Measurements from ENCODE around the gene EPHA6. TPM values are rescaled to one million over a fixed set of nuclear protein-coding genes. Genes with fewer than 3 reads are reported as not detected.

The EPHA6 gene
- total RNA-seq, 4 donors from 2014 or later, result 2.1 to 7.0 (median 5.8) TPM

DNA sequence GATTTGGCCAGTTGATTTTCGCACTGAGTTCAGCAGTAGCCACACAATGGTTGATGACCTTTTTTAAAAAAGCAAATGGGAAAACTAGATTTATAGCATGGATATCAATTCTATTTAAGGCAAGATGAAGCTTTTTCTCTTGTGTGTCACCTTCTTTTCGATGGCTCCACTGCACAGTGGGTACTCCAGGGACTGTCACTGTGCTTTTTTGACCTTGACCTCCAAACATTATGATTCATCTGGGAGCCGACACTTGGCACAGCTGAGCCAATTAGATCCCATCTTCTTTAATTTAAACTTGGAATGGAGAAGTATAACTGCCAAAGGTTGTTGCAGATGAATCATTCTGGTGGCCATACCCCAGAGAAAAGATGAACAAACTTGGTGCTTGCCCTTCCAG, 367.3 kb downstream of the EPHA6 start:
- H3K27me3 ChIP-seq, result no peaks in the 10 kb centered on the region
- no peak for DNase-seq
- 79 to 82% methylated on average over 3 of the region's 3 CpGs for WGBS, 2 donors
- no peak overlapping the region for H3K4me3 ChIP-seq (replicated peaks in 1 of 3)
- no peak for TF ChIP-seq POLR2A (IDR thresholded peaks at IDR 0.05)
- TF ChIP-seq, protein P1, sequence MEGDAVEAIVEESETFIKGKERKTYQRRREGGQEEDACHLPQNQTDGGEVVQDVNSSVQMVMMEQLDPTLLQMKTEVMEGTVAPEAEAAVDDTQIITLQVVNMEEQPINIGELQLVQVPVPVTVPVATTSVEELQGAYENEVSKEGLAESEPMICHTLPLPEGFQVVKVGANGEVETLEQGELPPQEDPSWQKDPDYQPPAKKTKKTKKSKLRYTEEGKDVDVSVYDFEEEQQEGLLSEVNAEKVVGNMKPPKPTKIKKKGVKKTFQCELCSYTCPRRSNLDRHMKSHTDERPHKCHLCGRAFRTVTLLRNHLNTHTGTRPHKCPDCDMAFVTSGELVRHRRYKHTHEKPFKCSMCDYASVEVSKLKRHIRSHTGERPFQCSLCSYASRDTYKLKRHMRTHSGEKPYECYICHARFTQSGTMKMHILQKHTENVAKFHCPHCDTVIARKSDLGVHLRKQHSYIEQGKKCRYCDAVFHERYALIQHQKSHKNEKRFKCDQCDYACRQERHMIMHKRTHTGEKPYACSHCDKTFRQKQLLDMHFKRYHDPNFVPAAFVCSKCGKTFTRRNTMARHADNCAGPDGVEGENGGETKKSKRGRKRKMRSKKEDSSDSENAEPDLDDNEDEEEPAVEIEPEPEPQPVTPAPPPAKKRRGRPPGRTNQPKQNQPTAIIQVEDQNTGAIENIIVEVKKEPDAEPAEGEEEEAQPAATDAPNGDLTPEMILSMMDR (IDR thresholded peaks at IDR 0.05), result no peak
- H3K27ac ChIP-seq, result no peak overlapping the region
- H3K36me3 ChIP-seq, result no peaks in the 10 kb centered on the region
- H3K4me1 ChIP-seq, result no peaks in the 10 kb centered on the region
- intact Hi-C loops (cut with DNase I), result no loop called here
- no peaks in the 10 kb centered on the region for H3K9me3 ChIP-seq

DNA sequence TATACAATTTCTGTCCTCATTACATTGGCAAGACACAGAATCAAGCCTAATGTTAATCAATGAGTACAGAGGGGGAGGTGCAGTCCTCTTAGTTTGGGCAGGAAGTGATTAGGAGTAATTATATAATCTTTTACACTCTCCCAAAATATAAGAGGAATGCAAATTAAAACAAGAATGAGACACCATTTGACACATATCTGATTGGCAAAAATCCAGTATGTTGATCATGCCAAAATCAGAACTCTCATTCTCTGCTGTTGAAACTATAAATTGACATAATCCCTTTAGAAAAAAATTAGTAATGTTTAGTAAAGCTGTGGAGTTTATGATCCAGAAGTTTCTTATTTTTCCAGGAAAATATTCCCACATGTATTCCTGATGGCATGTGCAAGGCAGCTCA, 373.4 kb downstream of the EPHA6 start:
- H3K27ac ChIP-seq, result no peak overlapping the region
- no peaks in the 10 kb centered on the region for H3K4me1 ChIP-seq
- no peaks in the 10 kb centered on the region for H3K27me3 ChIP-seq
- TF ChIP-seq, protein P1 (IDR thresholded peaks at IDR 0.05), result no peak
- TF ChIP-seq POLR2A (IDR thresholded peaks at IDR 0.05), result no peak
- intact Hi-C loops (cut with DNase I), result no loop called here
- no peak overlapping the region for H3K4me3 ChIP-seq (replicated peaks in 1 of 3)
- no peak for DNase-seq
- H3K36me3 ChIP-seq, result no peaks in the 10 kb centered on the region
- H3K9me3 ChIP-seq, result no peaks in the 10 kb centered on the region

DNA sequence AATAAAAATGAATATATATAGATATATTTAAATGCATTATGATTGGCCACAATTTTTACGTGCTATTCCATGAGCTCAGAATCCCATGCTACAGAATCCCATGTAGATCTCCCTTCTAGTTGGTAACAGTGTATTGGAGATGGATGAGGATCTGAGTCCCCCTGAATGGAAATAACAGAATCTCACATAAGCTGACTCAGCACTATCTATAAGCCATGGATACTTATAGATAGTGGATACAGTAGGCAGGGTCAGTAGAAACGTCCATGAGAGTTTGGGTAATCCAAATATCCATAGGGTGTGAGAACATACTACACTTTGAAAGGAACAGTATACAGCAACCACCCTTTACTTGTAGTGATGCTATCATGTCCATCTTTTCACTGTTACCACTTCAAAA, 375.4 kb downstream of the EPHA6 start:
- H3K4me1 ChIP-seq, result no peaks in the 10 kb centered on the region
- intact Hi-C loops (cut with DNase I), result no loop called here
- no peaks in the 10 kb centered on the region for H3K36me3 ChIP-seq
- no peaks in the 10 kb centered on the region for H3K27me3 ChIP-seq
- H3K4me3 ChIP-seq (replicated peaks in 1 of 3), result no peak overlapping the region
- no peak for TF ChIP-seq POLR2A (IDR thresholded peaks at IDR 0.05)
- TF ChIP-seq, protein P1 (IDR thresholded peaks at IDR 0.05), result no peak
- no peak overlapping the region for H3K27ac ChIP-seq
- DNase-seq, result no peak
- WGBS, 2 donors, result 77 to 85% methylated on average over 2 of the region's 2 CpGs
- H3K9me3 ChIP-seq, result no peaks in the 10 kb centered on the region

DNA sequence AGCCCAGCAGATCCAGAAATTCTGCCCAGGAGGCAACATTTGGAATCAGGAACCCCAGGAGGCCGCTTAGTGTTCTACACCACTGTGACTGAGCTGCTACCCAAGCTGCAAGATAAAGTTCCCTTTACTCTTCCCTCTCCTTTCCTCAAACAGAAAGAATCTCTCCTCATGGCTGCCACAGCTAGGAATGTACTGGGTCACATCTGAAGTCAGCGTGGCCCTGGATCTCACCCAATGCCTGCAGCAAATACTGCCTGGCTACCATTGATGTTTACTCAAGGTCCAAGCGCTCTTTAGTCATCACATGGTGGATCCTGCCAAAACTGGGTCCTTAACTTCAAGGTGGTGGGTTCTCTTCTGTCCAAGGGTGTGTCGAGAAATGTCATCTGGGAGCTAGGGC, 382.7 kb downstream of the EPHA6 start:
- Histone ChIP-seq H3K9me3 (no peaks in the 10 kb centered on the region), H3K4me1 (no peaks in the 10 kb centered on the region), H3K4me3 (replicated peaks in 1 of 3) (no peak overlapping the region), H3K36me3 (no peaks in the 10 kb centered on the region), H3K27me3 (no peaks in the 10 kb centered on the region), H3K27ac (no peak overlapping the region)
- WGBS, 2 donors, result 78 to 84% methylated on average over 4 of the region's 4 CpGs
- TF ChIP-seq, protein P1 (IDR thresholded peaks at IDR 0.05), result no peak
- TF ChIP-seq POLR2A (IDR thresholded peaks at IDR 0.05), result no peak
- DNase-seq, result no peak
- intact Hi-C loops (cut with DNase I), result no loop called here

DNA sequence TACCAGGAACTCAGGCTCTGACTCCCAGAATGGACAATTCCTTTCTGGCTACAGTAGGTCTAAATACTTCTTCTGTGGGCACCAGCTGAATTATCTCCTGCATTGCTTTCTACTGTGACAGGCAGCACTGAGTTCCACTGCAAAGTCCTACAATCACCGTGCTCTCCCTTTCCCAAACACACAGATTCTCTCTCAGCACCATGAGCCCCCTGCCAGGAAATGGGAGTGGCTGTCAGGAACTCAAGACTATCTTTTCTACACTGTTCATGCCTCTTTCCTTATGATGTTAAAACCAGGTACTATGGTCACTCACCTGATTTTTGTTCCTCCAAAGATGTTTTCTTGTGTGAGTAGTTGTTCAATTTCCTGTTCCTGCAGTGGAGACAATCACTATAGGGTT, 383.4 kb downstream of the EPHA6 start:
- no peaks in the 10 kb centered on the region for H3K36me3 ChIP-seq
- TF ChIP-seq, protein P1 (IDR thresholded peaks at IDR 0.05), result no peak
- TF ChIP-seq POLR2A (IDR thresholded peaks at IDR 0.05), result no peak
- intact Hi-C loops (cut with DNase I), result no loop called here
- no peak overlapping the region for H3K4me3 ChIP-seq (replicated peaks in 1 of 3)
- no peaks in the 10 kb centered on the region for H3K27me3 ChIP-seq
- H3K4me1 ChIP-seq, result no peaks in the 10 kb centered on the region
- WGBS, 2 donors, result 75 to 100% methylated on average over 1 of the region's 1 CpG
- no peak overlapping the region for H3K27ac ChIP-seq
- DNase-seq, result no peak
- H3K9me3 ChIP-seq, result no peaks in the 10 kb centered on the region
